KMS-11 (cell line): ENCODE results near the gene WHAMM.

Experiments used
- H2AFZ ChIP-seq: fragments of 200-600 bp; sonication (generic); 2 replicates; pipeline ENCODE4 v1.6.1; 2016; ENCODE audit warnings: antibody characterized with exemption, mixed run types, low read depth
- H3K27ac ChIP-seq: fragments of 200-600 bp; sonication (generic); 2 replicates; pipeline ENCODE4 v1.6.1; 2016; ENCODE audit warnings: mild to moderate bottlenecking, mixed run types
- H3K27me3 ChIP-seq: fragments of 200-600 bp; sonication (generic); 2 replicates; pipeline ENCODE4 v1.6.1; 2017; ENCODE audit warnings: mild to moderate bottlenecking, low read depth, mixed run types, moderate library complexity; ENCODE audit not compliant: insufficient read depth
- H3K36me3 ChIP-seq: fragments of 200-600 bp; sonication (generic); 2 replicates; pipeline ENCODE4 v1.6.1; 2017; ENCODE audit warnings: mild to moderate bottlenecking, mixed run types; ENCODE audit not compliant: insufficient read depth
- H3K4me1 ChIP-seq: fragments of 200-600 bp; sonication (generic); 2 replicates; pipeline ENCODE4 v1.6.1; 2016; ENCODE audit warnings: mild to moderate bottlenecking, low read depth, mixed run types; ENCODE audit not compliant: poor library complexity, severe bottlenecking
- H3K4me2 ChIP-seq: fragments of 200-600 bp; sonication (generic); 2 replicates; pipeline ENCODE4 v1.7.0; 2016; ENCODE audit warnings: mild to moderate bottlenecking, mixed run types
- H3K4me3 ChIP-seq: fragments of 200-600 bp; sonication (generic); IDR thresholded peaks from 2 replicates; pipeline ENCODE4 v1.6.1; 2017; ENCODE audit warnings: low read depth, low read length, mixed read lengths; ENCODE audit not compliant: insufficient read depth
- H3K79me2 ChIP-seq: fragments of 200-600 bp; sonication (generic); 2 replicates; pipeline ENCODE4 v1.6.1; 2016; ENCODE audit warnings: low read depth, mixed run types; ENCODE audit not compliant: insufficient read depth
- H3K9ac ChIP-seq: fragments of 200-600 bp; sonication (generic); 2 replicates; pipeline ENCODE4 v1.6.1; 2016; ENCODE audit warnings: mild to moderate bottlenecking, mixed run types
- H4K20me1 ChIP-seq: fragments of 200-600 bp; sonication (generic); 2 replicates; pipeline ENCODE4 v1.6.1; 2016; ENCODE audit warnings: mild to moderate bottlenecking, mixed run types; ENCODE audit not compliant: insufficient read depth
- TF ChIP-seq, protein P1 (sequence below): fragments of 200-600 bp; sonication (generic); conservative IDR thresholded peaks from 2 replicates; pipeline ENCODE4 v1.6.1; 2017; ENCODE audit warnings: low read depth, mild to moderate bottlenecking, antibody characterized with exemption, low read length, moderate library complexity, mixed read lengths

Gene WHAMM

DNA sequence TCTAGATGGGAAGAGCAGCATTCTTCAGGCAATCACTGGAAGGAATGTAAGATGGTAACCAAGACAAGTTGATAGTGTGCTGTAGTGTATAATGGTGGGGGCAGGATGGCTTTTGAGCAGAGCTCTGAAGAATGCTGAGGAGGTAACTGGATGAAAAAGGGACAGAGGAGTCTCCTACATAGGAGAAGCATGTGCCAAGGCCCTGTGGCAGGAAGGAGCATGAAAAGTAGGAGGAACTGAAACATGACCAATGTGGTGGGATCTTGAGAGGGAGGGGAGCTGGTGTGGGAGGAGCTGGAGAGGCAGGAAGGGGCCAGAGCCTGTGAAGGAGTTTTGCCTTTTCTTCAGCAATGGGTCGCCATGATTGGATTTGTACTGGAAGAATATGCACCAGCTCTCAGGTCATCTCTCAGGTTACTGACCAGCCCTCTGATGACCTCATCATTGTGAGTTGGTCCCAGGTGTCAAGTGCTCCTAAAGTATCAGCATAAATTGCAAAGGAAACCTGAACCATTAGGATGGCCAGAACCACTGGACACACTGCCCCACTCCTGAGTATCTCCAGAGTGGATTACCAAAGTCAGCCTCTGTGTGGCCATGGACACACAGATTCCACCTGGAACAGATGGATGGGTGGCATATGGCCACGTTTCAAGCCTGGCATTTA is 42.1 kb upstream of the WHAMM start:
- no peak overlapping the region for H3K4me2 ChIP-seq
- H2AFZ ChIP-seq, result no peak overlapping the region
- H3K9ac ChIP-seq, result no peak overlapping the region
- TF ChIP-seq, protein P1, sequence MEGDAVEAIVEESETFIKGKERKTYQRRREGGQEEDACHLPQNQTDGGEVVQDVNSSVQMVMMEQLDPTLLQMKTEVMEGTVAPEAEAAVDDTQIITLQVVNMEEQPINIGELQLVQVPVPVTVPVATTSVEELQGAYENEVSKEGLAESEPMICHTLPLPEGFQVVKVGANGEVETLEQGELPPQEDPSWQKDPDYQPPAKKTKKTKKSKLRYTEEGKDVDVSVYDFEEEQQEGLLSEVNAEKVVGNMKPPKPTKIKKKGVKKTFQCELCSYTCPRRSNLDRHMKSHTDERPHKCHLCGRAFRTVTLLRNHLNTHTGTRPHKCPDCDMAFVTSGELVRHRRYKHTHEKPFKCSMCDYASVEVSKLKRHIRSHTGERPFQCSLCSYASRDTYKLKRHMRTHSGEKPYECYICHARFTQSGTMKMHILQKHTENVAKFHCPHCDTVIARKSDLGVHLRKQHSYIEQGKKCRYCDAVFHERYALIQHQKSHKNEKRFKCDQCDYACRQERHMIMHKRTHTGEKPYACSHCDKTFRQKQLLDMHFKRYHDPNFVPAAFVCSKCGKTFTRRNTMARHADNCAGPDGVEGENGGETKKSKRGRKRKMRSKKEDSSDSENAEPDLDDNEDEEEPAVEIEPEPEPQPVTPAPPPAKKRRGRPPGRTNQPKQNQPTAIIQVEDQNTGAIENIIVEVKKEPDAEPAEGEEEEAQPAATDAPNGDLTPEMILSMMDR, result no peak
- no peaks in the 10 kb centered on the region for H3K27me3 ChIP-seq
- no peak overlapping the region for H3K4me3 ChIP-seq
- no peaks in the 10 kb centered on the region for H3K79me2 ChIP-seq
- no peaks in the 10 kb centered on the region for H3K36me3 ChIP-seq
- H3K4me1 ChIP-seq, result no peaks in the 10 kb centered on the region
- no peak overlapping the region for H3K27ac ChIP-seq
- H4K20me1 ChIP-seq, result no peaks in the 10 kb centered on the region

DNA sequence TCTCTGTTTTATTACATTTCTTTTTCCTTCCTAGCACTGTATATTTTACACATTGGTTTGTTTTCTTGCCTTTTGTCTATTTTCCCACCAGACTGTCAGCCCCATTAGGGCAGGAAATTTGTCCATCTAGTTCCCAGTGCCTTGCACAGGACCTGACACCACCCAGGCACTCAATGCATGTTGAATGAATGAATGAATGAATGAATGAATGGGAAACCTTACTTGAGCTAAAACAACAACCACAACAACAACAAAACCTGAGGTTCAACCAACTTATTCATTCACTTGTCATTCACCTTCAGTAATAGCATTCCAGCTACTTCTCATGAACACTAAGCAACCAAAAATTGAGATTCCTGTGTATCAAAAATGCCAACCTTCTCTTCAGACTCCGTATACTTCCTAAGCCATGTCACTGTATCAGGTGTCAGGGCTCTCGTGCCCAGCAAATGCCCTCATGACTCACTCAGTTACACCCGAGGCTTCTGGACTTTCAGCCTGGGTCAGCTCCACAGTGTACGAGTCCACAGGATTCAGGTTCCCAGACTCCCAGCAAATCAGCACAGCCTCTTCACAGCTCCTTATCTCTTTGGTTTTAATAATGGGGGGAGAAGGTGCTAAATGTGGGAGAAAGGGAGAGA is 40.9 kb upstream of the WHAMM start:
- Histone ChIP-seq H3K79me2 (no peaks in the 10 kb centered on the region), H3K9ac (no peak overlapping the region), H4K20me1 (no peaks in the 10 kb centered on the region), H3K27ac (no peak overlapping the region), H3K36me3 (no peaks in the 10 kb centered on the region), H3K27me3 (no peaks in the 10 kb centered on the region), H2AFZ (no peak overlapping the region), H3K4me1 (no peaks in the 10 kb centered on the region), H3K4me3 (no peak overlapping the region), H3K4me2 (no peak overlapping the region)
- TF ChIP-seq, protein P1, result no peak

DNA sequence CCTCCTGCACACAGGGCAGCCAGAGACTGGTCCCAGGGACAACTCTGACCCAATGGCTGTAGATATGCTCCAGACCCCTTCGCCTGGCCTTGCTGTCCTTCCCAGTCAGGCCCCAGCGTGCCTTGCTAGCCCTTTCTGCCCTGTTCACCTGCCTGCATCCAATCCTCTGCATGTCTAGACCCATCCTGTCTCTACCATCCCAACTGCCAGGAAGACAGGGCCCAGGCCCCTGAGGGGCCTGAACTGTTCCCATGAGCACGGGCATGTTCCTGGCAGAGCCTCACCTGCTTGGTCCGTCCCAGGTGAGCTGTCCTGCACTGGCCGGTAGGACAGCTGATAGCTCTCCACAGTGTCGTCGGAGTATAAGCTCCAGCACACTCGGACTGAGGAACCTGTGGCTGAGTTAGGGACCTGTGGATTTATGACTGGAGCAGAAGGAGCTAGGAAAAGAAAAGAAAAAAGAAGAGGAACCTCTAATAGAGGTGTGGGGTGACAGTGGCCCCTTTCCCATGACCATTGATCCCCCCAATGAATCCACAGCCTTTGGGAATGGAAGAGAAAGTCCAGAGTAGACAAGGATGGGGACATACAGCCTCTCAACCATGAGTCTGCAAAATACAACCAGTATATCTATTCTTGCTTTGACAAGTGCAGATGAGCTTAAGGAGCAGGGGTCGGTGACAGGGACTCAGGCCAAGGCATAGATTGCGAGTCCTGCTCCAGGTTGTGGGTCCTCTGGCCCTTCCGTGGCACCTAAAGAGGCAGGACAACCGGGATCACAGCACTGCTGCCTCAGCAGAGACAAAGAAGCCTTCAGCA is 37.4 kb upstream of the WHAMM start:
- Histone ChIP-seq H3K36me3 (no peaks in the 10 kb centered on the region), H4K20me1 (no peaks in the 10 kb centered on the region), H3K27ac (no peak overlapping the region), H3K79me2 (no peaks in the 10 kb centered on the region), H3K27me3 (no peaks in the 10 kb centered on the region), H2AFZ (no peak overlapping the region), H3K9ac (no peak overlapping the region), H3K4me1 (no peaks in the 10 kb centered on the region), H3K4me3 (no peak overlapping the region), H3K4me2 (no peak overlapping the region)
- TF ChIP-seq, protein P1, result no peak

DNA sequence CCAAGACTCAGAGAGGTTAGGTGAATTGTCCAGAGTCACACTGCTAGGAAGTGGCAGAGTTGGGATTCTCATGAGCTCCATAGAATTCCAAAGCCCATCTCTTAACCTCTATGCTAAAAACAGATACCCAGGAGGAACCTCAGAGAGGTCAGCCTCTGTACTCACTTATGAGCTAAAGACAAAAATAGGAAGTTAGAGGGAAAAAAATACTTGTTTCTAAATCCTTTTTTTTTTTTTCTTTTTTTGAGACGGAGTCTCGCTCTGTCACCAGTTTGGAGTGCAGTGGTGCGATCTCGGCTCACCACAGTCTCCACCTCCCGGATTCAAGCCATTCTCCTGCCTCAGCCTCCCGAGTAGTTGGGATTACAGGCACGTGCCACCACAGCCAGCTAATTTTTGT is 34.9 kb upstream of the WHAMM start:
- no peak overlapping the region for H3K4me3 ChIP-seq
- no peak overlapping the region for H2AFZ ChIP-seq
- no peaks in the 10 kb centered on the region for H3K27me3 ChIP-seq
- H3K4me2 ChIP-seq, result no peak overlapping the region
- H3K79me2 ChIP-seq, result no peaks in the 10 kb centered on the region
- no peak overlapping the region for H3K27ac ChIP-seq
- no peak overlapping the region for H3K9ac ChIP-seq
- no peaks in the 10 kb centered on the region for H3K4me1 ChIP-seq
- no peaks in the 10 kb centered on the region for H3K36me3 ChIP-seq
- TF ChIP-seq, protein P1, result no peak
- H4K20me1 ChIP-seq, result no peaks in the 10 kb centered on the region
